ENCODE results near the gene PPP1R3F.

The PPP1R3F gene

GRCh38 chrX:49231333-49232000 lies 38.1 kb upstream of the PPP1R3F start:
- no peak for DNase-seq (ENCODE audit: low read depth, low spot score)
- no peak overlapping the region for H3K9ac ChIP-seq (ENCODE audit: insufficient read length)
- H3K36me3 ChIP-seq (ENCODE audit: insufficient read depth, low read length) = no peaks in the 10 kb centered on the region
- TF ChIP-seq POLR2AphosphoS5 (IDR thresholded peaks at IDR 0.05; ENCODE audit: borderline replicate concordance, low read depth, low read length) (no peak), FOXP2 (optimal IDR thresholded peaks at IDR 0.05; ENCODE audit: control extremely low read depth, extremely low read length, insufficient read depth) (no peak), EZH2 (IDR thresholded peaks at IDR 0.05) (no peak)
- no peak overlapping the region for H3K27ac ChIP-seq
- no peaks in the 10 kb centered on the region for H3K9me3 ChIP-seq (ENCODE audit: low read depth, low read length)
- no peak overlapping the region for H3K4me3 ChIP-seq

- Histone ChIP-seq H3K9ac (ENCODE audit: insufficient read length) (no peak overlapping the region), H3K4me3 (no peak overlapping the region), H3K27ac (no peak overlapping the region), H3K36me3 (ENCODE audit: insufficient read depth, low read length) (no peaks in the 10 kb centered on the region), H3K9me3 (ENCODE audit: low read depth, low read length) (no peaks in the 10 kb centered on the region)
- no peak for DNase-seq (ENCODE audit: low read depth, low spot score)
- TF ChIP-seq POLR2AphosphoS5 (IDR thresholded peaks at IDR 0.05; ENCODE audit: borderline replicate concordance, low read depth, low read length) (no peak), EZH2 (IDR thresholded peaks at IDR 0.05) (no peak), FOXP2 (optimal IDR thresholded peaks at IDR 0.05; ENCODE audit: control extremely low read depth, extremely low read length, insufficient read depth) (no peak)
These were observed 37.1 kb upstream of the PPP1R3F start for GRCh38 chrX:49232525-49232924.

- DNase-seq (ENCODE audit: low read depth, low spot score) = no peak
- Histone ChIP-seq H3K36me3 (ENCODE audit: insufficient read depth, low read length) (no peaks in the 10 kb centered on the region), H3K9ac (ENCODE audit: insufficient read length) (no peak within 1 kb of the TSS), H3K4me3 (no peak within 1 kb of the TSS), H3K9me3 (ENCODE audit: low read depth, low read length) (no peaks in the 10 kb centered on the region), H3K27ac (no peak within 1 kb of the TSS)
- TF ChIP-seq EZH2 (IDR thresholded peaks at IDR 0.05) (no peak), FOXP2 (optimal IDR thresholded peaks at IDR 0.05; ENCODE audit: control extremely low read depth, extremely low read length, insufficient read depth) (no peak), POLR2AphosphoS5 (IDR thresholded peaks at IDR 0.05; ENCODE audit: borderline replicate concordance, low read depth, low read length) (no peak)
These were observed 36.4 kb upstream of the PPP1R3F start, which contains the start of gene CACNA1F for GRCh38 chrX:49233176-49233575. TSS of gene CACNA1F (minus strand) at chrX:49233340. CDS start at chrX:49233309, 31 bp downstream.

GRCh38 chrX:49233887-49234555 lies 35.6 kb upstream of the PPP1R3F start:
- no peak for TF ChIP-seq EZH2 (IDR thresholded peaks at IDR 0.05)
- no peak for TF ChIP-seq POLR2AphosphoS5 (IDR thresholded peaks at IDR 0.05; ENCODE audit: borderline replicate concordance, low read depth, low read length)
- TF ChIP-seq FOXP2 (optimal IDR thresholded peaks at IDR 0.05; ENCODE audit: control extremely low read depth, extremely low read length, insufficient read depth) = no peak
- H3K9ac ChIP-seq (ENCODE audit: insufficient read length) = no peak overlapping the region
- H3K9me3 ChIP-seq (ENCODE audit: low read depth, low read length) = no peaks in the 10 kb centered on the region
- H3K36me3 ChIP-seq (ENCODE audit: insufficient read depth, low read length) = no peaks in the 10 kb centered on the region
- H3K27ac ChIP-seq = no peak overlapping the region
- DNase-seq (ENCODE audit: low read depth, low spot score) = no peak
- no peak overlapping the region for H3K4me3 ChIP-seq

- Histone ChIP-seq H3K9me3 (ENCODE audit: low read depth, low read length) (no peaks in the 10 kb centered on the region), H3K9ac (ENCODE audit: insufficient read length) (no peak overlapping the region), H3K4me3 (no peak overlapping the region), H3K27ac (no peak overlapping the region), H3K36me3 (ENCODE audit: insufficient read depth, low read length) (no peaks in the 10 kb centered on the region)
- TF ChIP-seq EZH2 (IDR thresholded peaks at IDR 0.05) (no peak), POLR2AphosphoS5 (IDR thresholded peaks at IDR 0.05; ENCODE audit: borderline replicate concordance, low read depth, low read length) (no peak), FOXP2 (optimal IDR thresholded peaks at IDR 0.05; ENCODE audit: control extremely low read depth, extremely low read length, insufficient read depth) (no peak)
- no peak for DNase-seq (ENCODE audit: low read depth, low spot score)
These were observed 32.5 kb upstream of the PPP1R3F start for GRCh38 chrX:49237060-49237459.

GRCh38 chrX:49238735-49239134 lies 30.9 kb upstream of the PPP1R3F start:
- Histone ChIP-seq H3K27ac (no peak overlapping the region), H3K9ac (ENCODE audit: insufficient read length) (no peak overlapping the region), H3K36me3 (ENCODE audit: insufficient read depth, low read length) (no peaks in the 10 kb centered on the region), H3K4me3 (no peak overlapping the region), H3K9me3 (ENCODE audit: low read depth, low read length) (no peaks in the 10 kb centered on the region)
- TF ChIP-seq FOXP2 (optimal IDR thresholded peaks at IDR 0.05; ENCODE audit: control extremely low read depth, extremely low read length, insufficient read depth) (no peak), EZH2 (IDR thresholded peaks at IDR 0.05) (no peak), POLR2AphosphoS5 (IDR thresholded peaks at IDR 0.05; ENCODE audit: borderline replicate concordance, low read depth, low read length) (no peak)
- no peak for DNase-seq (ENCODE audit: low read depth, low spot score)

- no peaks in the 10 kb centered on the region for H3K9me3 ChIP-seq (ENCODE audit: low read depth, low read length)
- no peak overlapping the region for H3K4me3 ChIP-seq
- H3K27ac ChIP-seq = no peak overlapping the region
- H3K9ac ChIP-seq (ENCODE audit: insufficient read length) = no peak overlapping the region
- TF ChIP-seq EZH2 (IDR thresholded peaks at IDR 0.05) = no peak
- H3K36me3 ChIP-seq (ENCODE audit: insufficient read depth, low read length) = no peaks in the 10 kb centered on the region
- no peak for DNase-seq (ENCODE audit: low read depth, low spot score)
These were observed 27.0 kb upstream of the PPP1R3F start for GRCh38 chrX:49242545-49243066.

GRCh38 chrX:49243166-49243565 lies 26.4 kb upstream of the PPP1R3F start:
- no peaks in the 10 kb centered on the region for H3K36me3 ChIP-seq (ENCODE audit: insufficient read depth, low read length)
- no peaks in the 10 kb centered on the region for H3K9me3 ChIP-seq (ENCODE audit: low read depth, low read length)
- TF ChIP-seq POLR2AphosphoS5 (IDR thresholded peaks at IDR 0.05; ENCODE audit: borderline replicate concordance, low read depth, low read length) (no peak), EZH2 (IDR thresholded peaks at IDR 0.05) (no peak), FOXP2 (optimal IDR thresholded peaks at IDR 0.05; ENCODE audit: control extremely low read depth, extremely low read length, insufficient read depth) (no peak)
- H3K9ac ChIP-seq (ENCODE audit: insufficient read length) = no peak overlapping the region
- DNase-seq (ENCODE audit: low read depth, low spot score) = no peak
- no peak overlapping the region for H3K4me3 ChIP-seq
- no peak overlapping the region for H3K27ac ChIP-seq

Data from SK-N-MC (cell line).